ENCODE results near the gene LRIG1.

Gene LRIG1

GRCh38 chr3:66520724-66521123 is 19.9 kb upstream of the LRIG1 start:
- no peak for TF ChIP-seq CTCF (IDR thresholded peaks at IDR 0.05; ENCODE audit: extremely low read depth, insufficient read depth, missing control alignments)
- DNase-seq (ENCODE audit: low spot score) = no peak
- in situ Hi-C loops (cut with MboI; ENCODE audit: low pct_unique_long_range_greater_than_20kb, low sequenced_read_pairs, unreplicated experiment) = no loop called here

DNA sequence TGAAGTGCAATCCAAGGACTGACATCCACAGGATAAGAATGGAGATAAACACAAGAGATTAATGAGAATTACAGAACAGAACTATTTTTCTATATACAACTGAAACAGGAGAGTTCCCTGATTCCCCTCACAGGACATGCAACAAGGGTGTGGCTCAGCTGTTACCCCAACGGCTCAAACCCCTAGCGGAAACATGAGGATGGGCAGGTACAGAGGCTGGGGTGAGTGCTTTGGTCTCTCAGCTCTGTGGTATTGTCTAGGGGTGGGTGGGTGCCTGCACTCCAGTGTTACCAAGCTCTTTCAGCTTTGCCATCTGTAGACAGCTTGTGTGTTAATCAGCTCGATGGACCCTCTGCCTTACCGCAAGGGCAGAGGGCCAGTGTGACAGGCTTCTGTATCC is 17.8 kb upstream of the LRIG1 start:
- no peak for TF ChIP-seq CTCF (IDR thresholded peaks at IDR 0.05; ENCODE audit: extremely low read depth, insufficient read depth, missing control alignments)
- in situ Hi-C loops (cut with MboI; ENCODE audit: low pct_unique_long_range_greater_than_20kb, low sequenced_read_pairs, unreplicated experiment) = no loop called here
- DNase-seq (ENCODE audit: low spot score) = no peak

GRCh38 chr3:66518126-66518525 is 17.3 kb upstream of the LRIG1 start:
- no peak for DNase-seq (ENCODE audit: low spot score)
- in situ Hi-C loops (cut with MboI; ENCODE audit: low pct_unique_long_range_greater_than_20kb, low sequenced_read_pairs, unreplicated experiment) = no loop called here
- no peak for TF ChIP-seq CTCF (IDR thresholded peaks at IDR 0.05; ENCODE audit: extremely low read depth, insufficient read depth, missing control alignments)

- in situ Hi-C loops (cut with MboI; ENCODE audit: low pct_unique_long_range_greater_than_20kb, low sequenced_read_pairs, unreplicated experiment) = no loop called here
- TF ChIP-seq CTCF (IDR thresholded peaks at IDR 0.05; ENCODE audit: extremely low read depth, insufficient read depth, missing control alignments) = no peak
- DNase-seq (ENCODE audit: low spot score) = no peak
Observed at GRCh38 chr3:66517241-66517640, 16.4 kb upstream of the LRIG1 start.

DNA sequence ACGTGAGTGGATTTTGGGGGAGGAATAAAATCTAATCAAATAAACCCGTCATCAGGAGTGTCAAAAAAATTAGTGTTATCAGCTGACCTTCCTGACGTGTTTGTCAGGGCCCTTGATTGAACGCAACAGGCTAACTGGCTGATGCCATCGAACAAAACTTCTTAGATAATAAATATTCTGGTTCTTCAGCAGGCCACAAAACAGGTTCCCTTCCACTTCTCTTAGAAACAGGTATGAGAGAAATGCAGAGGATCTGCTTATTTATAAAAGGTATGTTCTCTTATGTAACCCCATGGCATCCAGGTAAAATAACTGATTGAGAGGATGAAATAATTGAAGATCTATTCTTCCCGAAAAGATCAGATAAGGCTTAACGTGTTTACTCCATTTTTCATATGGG is 7.6 kb upstream of the LRIG1 start:
- in situ Hi-C loops (cut with MboI; ENCODE audit: low pct_unique_long_range_greater_than_20kb, low sequenced_read_pairs, unreplicated experiment) = no loop called here
- no peak for TF ChIP-seq CTCF (IDR thresholded peaks at IDR 0.05; ENCODE audit: extremely low read depth, insufficient read depth, missing control alignments)
- DNase-seq (ENCODE audit: low spot score) = no peak

DNA sequence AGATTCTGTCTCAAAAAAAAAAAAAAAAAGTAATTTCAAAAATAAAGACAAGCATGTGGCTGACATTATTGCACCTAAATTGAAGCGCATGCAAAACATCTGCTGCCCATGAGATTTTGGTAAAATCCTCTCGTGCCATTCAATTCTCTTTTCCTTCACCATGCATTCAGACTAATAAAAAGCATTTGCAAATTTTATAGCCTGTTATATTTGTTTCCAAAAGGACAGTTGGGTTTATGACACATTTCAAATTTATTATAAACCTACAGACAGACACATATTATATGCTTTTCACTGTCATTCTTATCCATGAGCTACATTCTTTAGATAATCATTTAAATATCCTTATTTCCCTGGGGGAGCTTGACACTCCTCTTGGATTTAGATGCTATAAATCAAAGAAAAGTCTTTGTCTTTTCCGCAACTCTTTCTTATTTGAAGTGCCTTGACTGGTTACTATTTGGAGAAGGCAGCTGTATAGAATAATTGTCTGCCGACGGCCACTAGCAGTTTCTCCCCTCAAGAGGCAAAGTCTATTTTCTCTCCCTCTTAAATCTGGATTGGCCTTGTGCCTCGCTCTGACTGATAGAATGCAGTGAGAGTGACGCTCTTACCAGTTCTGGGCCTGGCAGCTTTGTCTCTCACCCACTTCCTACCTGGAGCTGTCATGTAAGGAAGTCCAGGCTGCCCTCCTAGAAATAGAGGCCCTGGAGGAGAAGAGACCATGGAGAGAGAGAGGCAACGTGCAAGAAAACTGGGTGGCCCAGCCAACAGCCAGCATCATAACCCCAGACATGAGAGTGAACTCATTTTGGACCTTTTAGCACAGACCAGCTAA is 6.8 kb upstream of the LRIG1 start:
- in situ Hi-C loops (cut with MboI; ENCODE audit: low pct_unique_long_range_greater_than_20kb, low sequenced_read_pairs, unreplicated experiment) = no loop called here
- TF ChIP-seq CTCF (IDR thresholded peaks at IDR 0.05; ENCODE audit: extremely low read depth, insufficient read depth, missing control alignments) = no peak
- DNase-seq (ENCODE audit: low spot score) = no peak
